HFFc6 (cell line): ENCODE results near the gene RFWD3. TPM values are rescaled to one million over a fixed set of nuclear protein-coding genes. Genes with fewer than 3 reads are reported as not detected.

Experiments used
- DNase-seq: peaks from one replicate; pipeline ENCODE4 v3.0.0-alpha.2; 2018
- H3K27ac Mint-ChIP-seq: 2 replicates; pipeline ENCODE4 v1.8.0; 2020; ENCODE audit warnings: mild to moderate bottlenecking, mixed read lengths
- H3K27me3 Mint-ChIP-seq: 2 replicates; pipeline ENCODE4 v1.8.0; 2021; ENCODE audit warnings: mild to moderate bottlenecking, moderate library complexity, mixed read lengths; ENCODE audit not compliant: insufficient read depth
- H3K36me3 Mint-ChIP-seq: 2 replicates; pipeline ENCODE4 v1.8.0; 2021; ENCODE audit warnings: low read depth, mixed read lengths
- H3K4me1 Mint-ChIP-seq: 2 replicates; pipeline ENCODE4 v1.8.0; 2020; ENCODE audit warnings: low read depth, mixed read lengths
- H3K4me3 Mint-ChIP-seq: 2 replicates; pipeline ENCODE4 v1.8.0; 2020; ENCODE audit warnings: mild to moderate bottlenecking, moderate library complexity, mixed read lengths
- H3K9me3 Mint-ChIP-seq: 2 replicates; pipeline ENCODE4 v1.8.0; 2020; ENCODE audit warnings: mild to moderate bottlenecking, mixed read lengths
- long read RNA-seq: library from polyadenylated mRNA; unstranded; transcript quantifications from one replicate; pipeline ENCODE4 v2.0.0, GENCODE V29; 2019
- total RNA-seq, 6 experiments: library from RNA; stranded (reverse); fragmentation: NEBNext Ultra II Directional; extraction: Animal tissue kit (Norgen Biotek cat#: 25700); gene quantifications; 2 replicates in 1 of 6; 3 replicates in 5 of 6; pipeline ENCODE4 v1.2.3, GENCODE V29; 2021
- TF ChIP-seq, protein P1 (sequence below): fragments of 200-600 bp; sonication (generic); IDR thresholded peaks from 2 replicates; pipeline ENCODE4 v1.5.0; 2021; ENCODE audit warnings: antibody characterized with exemption, mild to moderate bottlenecking

The RFWD3 gene, protein sequence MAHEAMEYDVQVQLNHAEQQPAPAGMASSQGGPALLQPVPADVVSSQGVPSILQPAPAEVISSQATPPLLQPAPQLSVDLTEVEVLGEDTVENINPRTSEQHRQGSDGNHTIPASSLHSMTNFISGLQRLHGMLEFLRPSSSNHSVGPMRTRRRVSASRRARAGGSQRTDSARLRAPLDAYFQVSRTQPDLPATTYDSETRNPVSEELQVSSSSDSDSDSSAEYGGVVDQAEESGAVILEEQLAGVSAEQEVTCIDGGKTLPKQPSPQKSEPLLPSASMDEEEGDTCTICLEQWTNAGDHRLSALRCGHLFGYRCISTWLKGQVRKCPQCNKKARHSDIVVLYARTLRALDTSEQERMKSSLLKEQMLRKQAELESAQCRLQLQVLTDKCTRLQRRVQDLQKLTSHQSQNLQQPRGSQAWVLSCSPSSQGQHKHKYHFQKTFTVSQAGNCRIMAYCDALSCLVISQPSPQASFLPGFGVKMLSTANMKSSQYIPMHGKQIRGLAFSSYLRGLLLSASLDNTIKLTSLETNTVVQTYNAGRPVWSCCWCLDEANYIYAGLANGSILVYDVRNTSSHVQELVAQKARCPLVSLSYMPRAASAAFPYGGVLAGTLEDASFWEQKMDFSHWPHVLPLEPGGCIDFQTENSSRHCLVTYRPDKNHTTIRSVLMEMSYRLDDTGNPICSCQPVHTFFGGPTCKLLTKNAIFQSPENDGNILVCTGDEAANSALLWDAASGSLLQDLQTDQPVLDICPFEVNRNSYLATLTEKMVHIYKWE
- total RNA-seq: 10 to 100 TPM; 27.2 to 44.4 (median 42.9) TPM
- long read RNA-seq, full-length matches to known transcripts: 4 of 10 reads
- long read RNA-seq, partial matches to known transcripts: 5 of 10 reads
- long read RNA-seq, other reads (novel, unspliced or antisense): 1 of 10 reads

DNA sequence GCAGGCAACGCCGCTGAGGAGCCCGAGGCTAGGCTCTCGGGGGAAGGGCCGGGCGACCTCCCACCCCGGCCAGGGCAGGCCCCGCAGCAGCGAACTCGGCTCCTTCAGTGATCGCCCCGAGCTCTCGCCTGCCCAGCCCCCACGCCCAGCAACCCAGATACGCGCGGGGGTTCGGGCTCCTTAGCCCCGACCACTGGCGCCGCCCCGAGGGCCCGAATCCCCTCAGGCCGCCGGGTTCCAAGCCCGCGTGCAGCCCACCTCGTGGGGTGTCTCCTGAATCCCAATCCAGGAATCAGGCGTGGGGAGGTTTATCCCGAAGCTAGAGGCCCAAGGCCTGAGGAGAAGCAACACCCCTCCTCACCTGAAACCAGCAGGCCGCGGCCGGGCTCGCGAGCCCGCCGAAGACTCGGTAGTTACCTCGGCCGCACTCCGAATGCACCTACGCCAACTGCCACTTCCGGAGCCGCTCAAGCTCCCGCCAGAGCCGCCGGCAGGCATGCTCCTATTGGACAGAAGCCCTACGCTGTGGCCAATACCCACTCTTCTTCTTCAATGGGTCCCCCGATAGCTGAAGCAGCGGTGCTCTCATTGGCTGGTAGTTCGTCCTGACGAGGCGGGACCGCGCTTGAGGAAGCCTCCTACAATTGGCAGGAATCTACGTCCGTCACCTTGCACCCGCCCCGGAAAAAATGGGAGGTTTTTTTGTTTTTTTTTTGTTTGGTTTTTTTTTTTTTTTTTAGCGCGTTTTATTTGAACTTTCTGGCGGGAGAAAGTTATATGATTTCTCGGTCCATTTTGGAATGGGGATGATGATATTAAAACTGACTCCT, at the start of gene RFWD3:
Gene RFWD3, minus strand, starts transcription at position 453 of the 830 bp plus-strand sequence. CDS start 5,428 bp downstream, outside the sequence.
- Mint-ChIP-seq H3K36me3 (peaks cover 18% of the 10 kb centered on the region), H3K4me3 (peak within 1 kb of the TSS; percentile 94), H3K9me3 (no peaks in the 10 kb centered on the region), H3K4me1 (peaks cover 33% of the 10 kb centered on the region), H3K27me3 (no peaks in the 10 kb centered on the region), H3K27ac (peak within 1 kb of the TSS; percentile 92)
- TF ChIP-seq, protein P1, sequence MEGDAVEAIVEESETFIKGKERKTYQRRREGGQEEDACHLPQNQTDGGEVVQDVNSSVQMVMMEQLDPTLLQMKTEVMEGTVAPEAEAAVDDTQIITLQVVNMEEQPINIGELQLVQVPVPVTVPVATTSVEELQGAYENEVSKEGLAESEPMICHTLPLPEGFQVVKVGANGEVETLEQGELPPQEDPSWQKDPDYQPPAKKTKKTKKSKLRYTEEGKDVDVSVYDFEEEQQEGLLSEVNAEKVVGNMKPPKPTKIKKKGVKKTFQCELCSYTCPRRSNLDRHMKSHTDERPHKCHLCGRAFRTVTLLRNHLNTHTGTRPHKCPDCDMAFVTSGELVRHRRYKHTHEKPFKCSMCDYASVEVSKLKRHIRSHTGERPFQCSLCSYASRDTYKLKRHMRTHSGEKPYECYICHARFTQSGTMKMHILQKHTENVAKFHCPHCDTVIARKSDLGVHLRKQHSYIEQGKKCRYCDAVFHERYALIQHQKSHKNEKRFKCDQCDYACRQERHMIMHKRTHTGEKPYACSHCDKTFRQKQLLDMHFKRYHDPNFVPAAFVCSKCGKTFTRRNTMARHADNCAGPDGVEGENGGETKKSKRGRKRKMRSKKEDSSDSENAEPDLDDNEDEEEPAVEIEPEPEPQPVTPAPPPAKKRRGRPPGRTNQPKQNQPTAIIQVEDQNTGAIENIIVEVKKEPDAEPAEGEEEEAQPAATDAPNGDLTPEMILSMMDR: no peak
- DNase-seq: peak; percentile 99

DNA sequence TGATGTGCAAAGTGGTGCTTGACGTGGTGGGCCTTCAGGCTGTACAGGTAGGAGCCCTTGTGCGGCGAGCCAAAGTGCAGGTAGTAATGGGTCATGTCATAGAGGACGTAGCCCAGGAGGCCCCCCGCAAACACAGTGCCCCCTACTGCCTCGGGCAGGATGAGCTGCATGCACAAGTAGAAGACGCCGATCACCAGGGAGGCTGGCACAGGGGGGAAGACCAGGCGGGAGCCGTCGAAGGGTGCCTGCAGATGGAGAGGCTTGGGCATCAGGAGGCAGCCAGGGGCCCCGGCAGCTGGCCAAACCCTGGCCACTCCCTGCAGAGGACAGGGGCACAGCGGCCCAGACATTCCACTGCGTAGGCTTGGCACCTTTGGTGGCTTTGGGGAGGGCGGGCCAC, 49.7 kb upstream of the RFWD3 start:
- Mint-ChIP-seq H3K9me3 (no peaks in the 10 kb centered on the region), H3K4me3 (no peak overlapping the region), H3K27ac (no peak overlapping the region), H3K4me1 (no peaks in the 10 kb centered on the region), H3K27me3 (peaks cover 36% of the 10 kb centered on the region), H3K36me3 (no peaks in the 10 kb centered on the region)
- DNase-seq: no peak
- TF ChIP-seq, protein P1: peak; percentile 30; the same call in 1 of the 2 replicates

GRCh38 chr16:74713876-74714275, 47.2 kb upstream of the RFWD3 start:
- Mint-ChIP-seq H3K27ac (no peak overlapping the region), H3K9me3 (no peaks in the 10 kb centered on the region), H3K4me1 (0 out of 2 replicates have a peak, but pooled peaks cover 5% of the 10 kb centered on the region), H3K36me3 (no peaks in the 10 kb centered on the region), H3K4me3 (no peak overlapping the region), H3K27me3 (peaks cover 25% of the 10 kb centered on the region)
- TF ChIP-seq, protein P1: no peak
- no peak for DNase-seq

- Mint-ChIP-seq H3K4me1 (0 out of 2 replicates have a peak, but pooled peaks cover 5% of the 10 kb centered on the region), H3K27ac (no peak overlapping the region), H3K27me3 (peaks cover 24% of the 10 kb centered on the region), H3K36me3 (no peaks in the 10 kb centered on the region), H3K4me3 (no peak overlapping the region), H3K9me3 (no peaks in the 10 kb centered on the region)
- TF ChIP-seq, protein P1: no peak
- DNase-seq: no peak
Observed at GRCh38 chr16:74713325-74713724, 46.6 kb upstream of the RFWD3 start.

- Mint-ChIP-seq H3K9me3 (no peaks in the 10 kb centered on the region), H3K36me3 (no peaks in the 10 kb centered on the region), H3K27me3 (peaks cover 16% of the 10 kb centered on the region), H3K4me1 (0 out of 2 replicates have a peak, but pooled peaks cover 5% of the 10 kb centered on the region), H3K27ac (no peak overlapping the region), H3K4me3 (no peak overlapping the region)
- TF ChIP-seq, protein P1: no peak
- DNase-seq: no peak
Observed at GRCh38 chr16:74711938-74712337, 45.3 kb upstream of the RFWD3 start.
